ACHN (cell line): Measurements from ENCODE around the gene SAMSN1.
"Not testable (repeated sequence)": the region's sequence is repeated elsewhere in the genome, so short reads cannot be mapped to it uniquely, and the experiment has no call there.

ENCODE experiments used
- DNase-seq: peaks from one replicate; pipeline ENCODE4 v3.0.0-alpha.2; 2015
- in situ Hi-C: cut with HindIII; loops from 2 replicates; pipeline ENCODE4 v1.10.0; 2017; ENCODE audit warnings: low sequenced_read_pairs, low pct_ligation_motif_present, low pct_unique_long_range_greater_than_20kb

The SAMSN1 gene

DNA sequence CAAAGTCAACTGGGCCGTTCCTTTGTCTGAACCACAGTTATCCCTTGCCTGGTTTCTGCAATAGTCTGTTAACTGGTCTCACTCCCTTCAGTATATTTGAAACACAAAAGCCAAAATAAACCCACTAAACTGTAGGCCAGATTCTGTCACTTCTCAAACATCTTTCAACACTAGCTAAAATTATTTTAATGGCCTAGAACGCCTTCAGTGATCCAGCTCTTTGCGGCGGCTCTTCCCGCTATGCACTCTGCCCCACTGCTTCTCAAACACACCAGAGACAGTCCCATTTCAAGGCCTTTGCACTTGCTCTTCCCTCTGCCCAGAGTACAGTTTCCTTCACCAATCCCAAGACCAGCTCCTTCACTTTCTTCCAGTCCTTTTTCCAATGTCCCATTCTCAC, 9.2 kb downstream of the SAMSN1 start:
- in situ Hi-C loops: no loop called here
- no peak for DNase-seq

GRCh38 chr21:14535702-14536101, 10.4 kb downstream of the SAMSN1 start:
- in situ Hi-C loops: no loop called here
- no peak for DNase-seq

GRCh38 chr21:14533499-14534428, 12.4 kb downstream of the SAMSN1 start:
- in situ Hi-C loops: no loop called here
- no peak for DNase-seq

DNA sequence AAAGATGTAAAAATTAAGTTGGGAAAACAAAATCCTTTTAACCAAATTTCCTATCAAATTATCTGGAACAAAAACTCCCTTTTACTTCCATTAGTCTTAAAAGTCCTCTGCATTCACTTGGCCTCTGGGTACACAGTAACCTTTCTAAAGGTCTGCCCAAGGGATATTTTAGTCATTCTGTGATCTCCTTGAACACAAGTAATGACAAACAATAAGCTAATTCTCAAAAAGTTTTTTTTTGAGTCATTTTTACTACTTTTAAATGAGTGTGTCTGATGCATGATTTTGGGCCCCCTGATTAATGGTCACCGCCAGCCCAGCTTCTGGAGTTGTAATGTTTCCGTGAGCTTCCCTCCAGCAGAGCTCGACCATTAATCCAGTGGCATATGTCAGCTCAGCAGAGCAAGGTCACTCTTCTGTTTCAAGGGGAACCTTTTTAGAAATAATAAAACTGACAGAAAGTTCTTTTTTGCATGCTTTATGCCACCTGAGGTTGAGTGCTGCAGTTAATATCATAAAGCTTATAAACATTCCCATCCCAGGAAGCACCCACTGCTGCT, 14.3 kb downstream of the SAMSN1 start:
- DNase-seq: no peak
- in situ Hi-C loops: no loop called here

- in situ Hi-C loops: no loop called here
- no peak for DNase-seq
These were observed 15.5 kb downstream of the SAMSN1 start for GRCh38 chr21:14530592-14530991.

GRCh38 chr21:14528815-14529214, 17.3 kb downstream of the SAMSN1 start:
- in situ Hi-C loops: no loop called here

GRCh38 chr21:14527696-14528652, 18.1 kb downstream of the SAMSN1 start:
- in situ Hi-C loops: no loop called here
- DNase-seq: no peak

More at GRCh38 chr21:14528815-14529214, 17.3 kb downstream of the SAMSN1 start:
- DNase-seq: no peak

DNA sequence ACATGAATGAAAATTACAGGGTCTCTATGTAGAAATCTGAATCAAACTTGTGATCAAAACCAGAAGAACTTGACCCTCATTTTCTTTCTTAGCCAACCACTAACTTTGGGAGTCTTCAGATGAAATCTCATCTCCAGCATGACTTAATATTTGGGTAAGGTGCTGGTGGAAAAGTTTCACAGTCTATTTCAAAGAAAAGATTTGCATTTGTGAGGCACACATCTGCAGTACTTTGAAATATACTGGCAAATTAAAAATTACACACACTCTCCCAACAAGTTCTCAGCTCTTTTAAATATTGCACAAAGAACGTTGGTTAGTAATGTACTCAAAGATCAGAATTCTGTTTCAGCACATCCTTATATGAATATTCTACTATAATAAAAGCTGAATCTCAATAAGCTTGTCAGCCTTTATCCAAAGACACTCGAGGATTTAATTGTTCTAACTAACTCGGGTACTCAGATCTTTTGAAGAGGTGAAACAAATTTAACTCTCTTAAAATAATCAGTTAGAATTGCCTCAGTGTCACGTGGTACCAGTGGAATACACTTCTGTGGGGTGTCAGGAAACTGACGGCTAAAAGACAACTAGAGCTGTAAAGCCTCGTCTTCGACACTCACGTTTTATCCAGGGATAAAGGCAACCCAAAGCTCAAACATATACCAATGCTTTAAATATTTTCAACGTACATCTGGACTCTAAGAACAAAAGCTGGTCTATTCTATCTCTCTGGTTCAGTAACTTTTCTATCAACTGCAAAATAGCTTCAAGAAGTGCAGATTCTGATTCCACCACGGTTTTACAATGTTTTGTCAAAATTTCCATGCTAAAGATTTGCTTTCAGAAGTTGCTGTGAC, 19.0 kb downstream of the SAMSN1 start:
- in situ Hi-C loops: no loop called here
- DNase-seq: no peak

GRCh38 chr21:14526199-14526598, 19.9 kb downstream of the SAMSN1 start:
- DNase-seq: no peak
- in situ Hi-C loops: no loop called here

- in situ Hi-C loops: no loop called here
- DNase-seq: no peak
These were observed 22.9 kb downstream of the SAMSN1 start for GRCh38 chr21:14523234-14523633.

- in situ Hi-C loops: no loop called here
- no peak for DNase-seq
These were observed 23.4 kb downstream of the SAMSN1 start for GRCh38 chr21:14522736-14523135.

GRCh38 chr21:14520535-14520934, 25.6 kb downstream of the SAMSN1 start:
- no peak for DNase-seq
- in situ Hi-C loops: no loop called here

GRCh38 chr21:14519000-14519399, 27.1 kb downstream of the SAMSN1 start:
- no peak for DNase-seq
- in situ Hi-C loops: no loop called here

GRCh38 chr21:14513804-14514203, 32.3 kb downstream of the SAMSN1 start:
- DNase-seq: no peak
- in situ Hi-C loops: no loop called here

DNA sequence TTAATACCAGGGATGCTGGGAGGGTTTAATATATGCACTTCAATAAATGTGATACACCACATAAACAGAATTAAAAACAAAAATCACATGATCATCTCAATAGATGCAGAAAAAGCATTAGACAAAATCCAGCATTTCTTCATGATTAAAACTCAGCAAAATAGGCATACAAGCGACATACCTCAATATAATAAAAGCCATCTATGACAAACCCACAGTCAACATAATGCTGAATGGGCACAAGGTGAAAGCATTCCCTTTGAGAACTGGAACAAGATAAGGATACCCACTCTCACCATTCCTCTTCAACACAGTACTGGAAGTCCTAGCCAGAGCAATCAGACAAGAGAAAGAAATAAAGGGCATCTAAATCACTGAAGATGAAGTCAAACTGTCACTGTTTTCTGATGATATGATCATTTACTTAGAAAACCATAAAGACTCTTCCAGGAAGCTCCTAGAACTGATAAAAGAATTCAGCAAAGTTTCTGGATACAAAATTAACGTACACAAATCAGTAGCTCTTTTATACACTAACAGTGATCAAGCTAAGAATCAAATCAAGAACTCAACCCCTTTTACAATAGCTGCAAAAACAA, 39.2 kb downstream of the SAMSN1 start:
- DNase-seq, in situ Hi-C loops: not testable (repeated sequence)

DNA sequence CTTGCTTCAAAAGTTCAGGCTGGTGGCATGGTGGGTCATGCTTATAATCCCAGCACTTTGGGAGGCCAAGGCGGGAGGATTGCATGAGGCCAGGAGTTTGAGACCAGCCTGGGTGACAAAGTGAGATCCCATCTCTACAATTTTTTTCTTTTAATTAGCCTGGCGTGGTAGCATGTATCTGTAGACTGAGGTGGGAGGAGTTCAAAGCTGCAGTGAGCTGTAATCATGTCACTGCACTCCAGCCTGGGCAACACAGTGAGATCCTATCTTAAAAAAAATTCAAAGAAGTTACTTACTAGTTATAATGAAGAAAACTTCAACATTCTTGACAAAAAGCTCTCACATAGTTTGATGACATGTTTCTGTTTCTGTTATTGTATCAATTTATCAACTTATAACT, 45.2 kb downstream of the SAMSN1 start:
- no peak for DNase-seq

DNA sequence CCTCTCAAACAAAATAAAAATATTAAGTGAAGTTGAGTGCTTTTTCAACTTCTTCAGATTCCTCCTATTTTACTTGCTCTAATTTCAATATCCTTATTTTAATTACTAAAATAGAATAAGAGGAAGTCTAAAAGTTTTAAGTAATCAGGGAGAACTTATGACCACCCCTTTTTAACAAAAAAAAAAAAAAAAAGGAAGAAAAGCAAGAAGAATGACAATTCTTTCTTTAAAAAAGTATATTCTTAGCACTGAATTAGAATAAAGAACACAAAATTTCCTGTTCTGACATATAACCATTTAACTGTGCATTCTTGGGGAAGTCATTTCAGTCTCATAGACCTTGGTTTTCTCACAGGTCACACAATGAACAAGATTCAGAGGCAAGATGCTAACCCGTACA, 46.8 kb downstream of the SAMSN1 start:
- no peak for DNase-seq
- in situ Hi-C loops: no loop called here

More for the DNA sequence above, 45.2 kb downstream of the SAMSN1 start:
- in situ Hi-C loops: no loop called here

DNA sequence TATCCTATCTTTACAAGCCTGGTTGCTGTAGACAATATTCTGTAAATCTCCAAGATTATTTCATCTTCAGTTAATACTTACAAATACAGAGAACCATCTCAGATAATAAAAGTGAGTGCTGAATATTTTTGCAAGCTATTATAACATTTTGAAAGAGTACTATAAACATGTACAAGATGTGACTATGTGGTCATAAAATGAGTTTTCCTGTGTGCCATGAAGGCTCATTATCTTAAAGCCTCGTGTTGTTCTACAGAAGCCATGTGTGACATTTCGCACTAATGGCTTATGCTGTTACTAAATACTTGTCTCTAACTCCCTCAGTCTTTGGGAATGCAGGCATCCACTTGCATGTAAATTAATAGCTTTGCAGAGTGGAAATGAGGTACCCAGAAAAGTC, 48.3 kb downstream of the SAMSN1 start:
- in situ Hi-C loops: no loop called here
- no peak for DNase-seq
